Testis (tissue), 2 donors: Measurements from ENCODE around the gene STK24.

ENCODE experiments used
- POLR2A ChIP-seq: fragments of 450-650 bp; IDR thresholded peaks from one replicate; pipeline ENCODE4 v1.6.1; 2017; ENCODE audit warnings: antibody characterized with exemption, mild to moderate bottlenecking, moderate library complexity
- TF ChIP-seq, protein P1 (sequence below), 3 experiments: fragments of 450-650 bp in 2 of 3; fragments of 200-600 bp in 1 of 3; sonication (generic) in 1 of 3; IDR thresholded peaks; one replicate each; pipeline ENCODE4 v1.5.1; 2016 to 2019; ENCODE audit warnings: antibody characterized with exemption in 3 of 3, mild to moderate bottlenecking in 2 of 3, moderate library complexity in 1 of 3

GRCh38 chr13:98487522-98487921 lies 89.4 kb downstream of the STK24 start:
- TF ChIP-seq, protein P1, sequence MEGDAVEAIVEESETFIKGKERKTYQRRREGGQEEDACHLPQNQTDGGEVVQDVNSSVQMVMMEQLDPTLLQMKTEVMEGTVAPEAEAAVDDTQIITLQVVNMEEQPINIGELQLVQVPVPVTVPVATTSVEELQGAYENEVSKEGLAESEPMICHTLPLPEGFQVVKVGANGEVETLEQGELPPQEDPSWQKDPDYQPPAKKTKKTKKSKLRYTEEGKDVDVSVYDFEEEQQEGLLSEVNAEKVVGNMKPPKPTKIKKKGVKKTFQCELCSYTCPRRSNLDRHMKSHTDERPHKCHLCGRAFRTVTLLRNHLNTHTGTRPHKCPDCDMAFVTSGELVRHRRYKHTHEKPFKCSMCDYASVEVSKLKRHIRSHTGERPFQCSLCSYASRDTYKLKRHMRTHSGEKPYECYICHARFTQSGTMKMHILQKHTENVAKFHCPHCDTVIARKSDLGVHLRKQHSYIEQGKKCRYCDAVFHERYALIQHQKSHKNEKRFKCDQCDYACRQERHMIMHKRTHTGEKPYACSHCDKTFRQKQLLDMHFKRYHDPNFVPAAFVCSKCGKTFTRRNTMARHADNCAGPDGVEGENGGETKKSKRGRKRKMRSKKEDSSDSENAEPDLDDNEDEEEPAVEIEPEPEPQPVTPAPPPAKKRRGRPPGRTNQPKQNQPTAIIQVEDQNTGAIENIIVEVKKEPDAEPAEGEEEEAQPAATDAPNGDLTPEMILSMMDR (IDR thresholded peaks at IDR 0.05), result no peak
- TF ChIP-seq POLR2A, result no peak
